OCI-M2 (cell line): ENCODE results near the gene ADGRL1.

Source experiments
- DNase-seq: peaks from one replicate; lab custom pipeline; 2025; ENCODE audit not compliant: unreplicated experiment; lab: John Stamatoyannopoulos, UW

Gene ADGRL1

GRCh38 chr19:14114854-14115253 is 91.1 kb downstream of the ADGRL1 start:
- no peak for DNase-seq

- DNase-seq = no peak
Measured at GRCh38 chr19:14114439-14114838, 91.5 kb downstream of the ADGRL1 start.

DNA sequence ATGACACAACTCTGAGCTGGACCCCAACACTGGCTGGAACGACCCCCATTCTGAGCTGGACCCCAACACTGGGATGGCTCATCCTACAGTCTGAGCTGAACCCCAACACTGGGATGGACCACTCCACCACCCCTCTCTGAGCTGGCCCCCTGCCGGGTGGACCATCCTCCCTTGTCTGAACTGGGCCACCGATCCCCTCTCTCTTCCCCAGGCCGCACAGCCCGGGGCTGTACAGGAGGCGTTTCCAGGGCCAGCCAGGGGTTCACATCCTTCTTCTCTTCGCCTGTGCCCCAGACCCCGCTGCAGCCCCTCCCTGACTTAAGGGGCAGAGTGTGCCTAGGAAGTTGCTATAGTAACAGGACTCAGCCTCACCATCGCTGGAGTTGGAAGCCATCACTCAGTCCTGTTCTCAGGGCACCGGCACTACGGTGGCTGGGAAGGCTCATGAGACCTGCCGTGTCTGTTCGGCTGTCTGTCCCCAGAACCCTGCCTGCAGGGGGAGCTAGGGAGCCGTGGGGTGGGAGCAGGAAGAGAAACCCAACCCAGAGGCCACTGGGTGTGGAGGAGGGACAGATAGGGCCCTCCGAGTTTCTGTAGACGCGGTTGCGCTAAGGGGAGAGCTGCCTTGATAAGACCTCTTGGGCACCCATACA is 92.1 kb downstream of the ADGRL1 start:
- DNase-seq = no peak

GRCh38 chr19:14112809-14113385 is 93.1 kb downstream of the ADGRL1 start:
- no peak for DNase-seq

DNA sequence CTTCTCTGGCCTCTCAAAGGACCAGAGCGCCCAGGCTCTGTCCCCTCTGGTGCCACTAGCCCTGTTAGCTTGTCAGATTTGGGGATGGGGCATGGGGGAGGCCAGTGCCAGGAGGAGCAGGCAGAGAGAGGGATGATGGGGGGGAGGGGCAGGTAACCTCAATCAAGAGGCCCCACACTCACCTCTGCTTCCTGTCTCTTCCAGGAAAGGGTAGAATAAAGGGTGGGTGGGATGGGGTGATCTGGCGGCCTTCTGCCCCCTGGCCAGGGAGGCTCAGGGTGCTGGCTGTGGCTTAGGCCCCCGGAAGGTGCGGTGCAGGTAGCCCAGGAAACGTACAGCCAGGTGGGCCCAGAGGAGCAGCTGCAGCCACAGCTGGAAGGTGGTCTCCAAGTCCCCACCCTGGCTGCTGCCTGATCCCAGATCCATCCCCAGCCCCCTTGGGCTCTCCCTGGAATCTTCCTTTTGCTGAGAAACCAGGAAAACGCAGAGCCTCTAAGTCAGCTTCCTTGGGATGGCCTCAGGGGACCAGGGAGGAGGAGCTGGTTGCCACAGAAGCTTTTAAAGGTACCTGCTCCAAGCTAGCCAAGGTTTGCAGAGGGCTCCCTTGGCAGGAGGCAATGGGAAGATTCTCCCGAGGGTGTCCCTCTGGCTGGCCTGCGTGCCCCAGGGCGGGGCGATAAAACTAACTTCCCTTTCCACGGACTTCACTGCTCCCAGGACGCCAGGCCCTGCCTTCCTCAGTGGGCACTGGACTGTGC is 93.7 kb downstream of the ADGRL1 start:
- DNase-seq = no peak

DNA sequence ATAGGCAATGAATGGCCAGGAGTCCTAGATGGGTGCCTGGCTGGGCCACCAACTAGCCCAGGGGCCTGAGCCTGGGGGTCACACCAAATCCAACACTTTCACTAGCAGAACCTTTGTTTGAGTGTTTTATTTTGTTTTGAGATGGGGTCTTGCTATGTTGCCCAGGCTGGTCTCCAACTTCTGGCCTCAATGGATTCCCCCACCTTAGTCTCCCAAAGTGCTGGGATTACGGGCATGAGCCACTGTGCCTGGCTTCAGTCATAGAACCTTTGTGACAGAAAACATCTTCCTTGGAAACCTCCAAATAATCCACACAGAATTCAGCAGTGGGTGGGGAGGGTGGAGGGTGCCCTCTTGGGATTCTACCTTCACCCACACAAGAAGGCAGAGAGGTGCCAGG is 94.5 kb downstream of the ADGRL1 start:
- no peak for DNase-seq

- no peak for DNase-seq
Measured at GRCh38 chr19:14110650-14111049, 95.3 kb downstream of the ADGRL1 start.

- no peak for DNase-seq
Measured at GRCh38 chr19:14107581-14108461, 98.1 kb downstream of the ADGRL1 start.

GRCh38 chr19:14106840-14107239 is 99.1 kb downstream of the ADGRL1 start:
- no peak for DNase-seq

GRCh38 chr19:14105680-14106079 is 100.3 kb downstream of the ADGRL1 start:
- DNase-seq = no peak

DNA sequence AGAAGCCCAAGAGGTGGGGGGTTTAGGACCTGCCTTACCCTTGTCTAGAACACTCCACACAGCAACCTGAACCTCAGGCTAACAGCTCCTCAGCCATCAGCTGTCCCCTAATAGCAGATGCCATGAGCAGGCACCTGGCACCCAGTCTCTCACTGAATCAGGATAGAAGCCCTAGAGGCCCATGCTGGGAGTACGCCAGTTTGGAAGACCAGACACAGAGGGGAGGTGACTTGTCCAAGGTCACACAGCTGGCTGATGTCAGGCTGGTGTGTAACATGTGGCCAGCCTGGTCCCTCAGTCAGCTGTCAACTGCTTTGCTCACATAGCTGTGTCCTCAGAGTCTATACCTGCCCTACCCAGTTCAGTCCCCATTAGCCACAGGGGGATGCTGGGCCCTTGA is 102.7 kb downstream of the ADGRL1 start:
- no peak for DNase-seq

GRCh38 chr19:14102756-14103155 is 103.2 kb downstream of the ADGRL1 start:
- no peak for DNase-seq

GRCh38 chr19:14102102-14102696 is 103.8 kb downstream of the ADGRL1 start:
- no peak for DNase-seq

DNA sequence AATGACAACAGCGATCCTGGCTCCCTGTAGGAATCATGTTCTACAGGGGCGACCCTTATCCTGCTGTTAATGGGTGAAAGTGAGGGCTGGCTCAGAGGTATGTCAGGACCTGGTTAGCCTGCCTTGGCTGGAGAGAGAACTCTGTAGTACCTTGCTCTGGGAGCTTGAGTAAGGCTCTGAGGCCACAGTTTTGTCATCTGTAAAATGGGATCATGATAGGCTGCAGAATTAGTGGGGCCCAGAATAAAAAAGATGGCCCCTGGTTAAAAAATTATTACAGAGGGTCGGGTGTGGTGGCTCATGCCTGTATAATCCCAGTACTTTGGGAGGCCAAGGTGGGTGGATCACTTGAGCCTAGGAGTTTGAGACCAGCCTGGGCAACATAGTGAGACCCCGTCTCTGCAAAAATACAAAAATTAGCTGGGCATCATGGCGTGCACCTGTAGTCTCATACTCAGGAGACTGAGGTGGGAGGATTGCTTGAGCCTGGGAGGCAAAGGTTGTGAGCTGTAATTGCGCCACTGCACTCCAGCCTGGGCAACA is 104.9 kb downstream of the ADGRL1 start:
- no peak for DNase-seq
